A549 (cell line): ENCODE measurements around the gene GSTO1. TPM values are rescaled to one million over a fixed set of nuclear protein-coding genes. Genes with fewer than 3 reads are reported as not detected.

ENCODE experiments used
- ATAC-seq, 2 experiments: fragments of 200-7000 bp in 1 of 2; fragments of >200 bp in 1 of 2; cut with Nextera tagmentation in 1 of 2; cut with Tn5 transposase in 1 of 2; 3 replicates each; pipeline versions ENCODE4 v1.8.0 to v1.9.1; 2018 to 2020; ENCODE audit warnings: mild to moderate bottlenecking in 1 of 2, moderate library complexity in 1 of 2
- CTCF ChIA-PET: fragments of 300-600 bp; sonication (Branson Sonifier 250); formaldehyde crosslinking; extraction: SDS; loops from one replicate; lab custom pipeline; 2021; ENCODE audit warnings: antibody characterized with exemption, inconsistent platforms; lab: Yijun Ruan, JAX
- POLR2A ChIA-PET: fragments of 350-600 bp; formaldehyde crosslinking; extraction: SDS; loops from one replicate; lab custom pipeline; 2021; ENCODE audit warnings: antibody characterized with exemption, inconsistent platforms; lab: Yijun Ruan, JAX
- DNase-seq, 2 experiments: peaks; one replicate each; pipeline versions ENCODE4 v3.0.0 to v3.0.0-alpha.2; 2011 to 2016; ENCODE audit warnings: low read depth in 1 of 2, low spot score in 1 of 2
- FAIRE-seq: peaks from 2 replicates; lab custom pipeline; 2011; peaks lifted over from hg19 to GRCh38; lab: Jason Lieb, UNC
- H3K27ac ChIP-seq, 2 experiments: fragments of >200 bp; sonication (Bioruptor Twin); formaldehyde crosslinking; 3 replicates each; pipeline ENCODE4 v1.5.1; 2016 to 2017
- H3K4me1 ChIP-seq: fragments of >200 bp; sonication (Bioruptor Twin); formaldehyde crosslinking; 3 replicates; pipeline ENCODE4 v1.6.1; 2016
- H3K4me2 ChIP-seq: fragments of >200 bp; sonication (Bioruptor Twin); formaldehyde crosslinking; 3 replicates; pipeline ENCODE4 v1.6.1; 2016
- H3K4me3 ChIP-seq: fragments of >200 bp; sonication (Bioruptor Twin); formaldehyde crosslinking; 3 replicates; pipeline ENCODE4 v1.5.1; 2016
- H3K9me3 ChIP-seq: fragments of >200 bp; sonication (Bioruptor Twin); formaldehyde crosslinking; 3 replicates; pipeline ENCODE4 v1.6.1; 2016
- CBX8 ChIP-seq: fragments of 200-600 bp; sonication (generic); IDR thresholded peaks from 2 replicates; pipeline ENCODE4 v1.6.1; 2016
- CHD4 ChIP-seq: fragments of 200-600 bp; sonication (generic); IDR thresholded peaks from 2 replicates; pipeline ENCODE4 v1.6.1; 2016; ENCODE audit warnings: antibody characterized with exemption, mild to moderate bottlenecking, borderline replicate concordance
- E2F6 ChIP-seq: IDR thresholded peaks from 2 replicates; pipeline ENCODE4 v1.6.1; 2012; ENCODE audit warnings: low read depth, borderline replicate concordance
- FOSL2 ChIP-seq, 2 experiments: fragments of 450-650 bp in 1 of 2; fragments of >200 bp in 1 of 2; sonication (Bioruptor Twin) in 1 of 2; formaldehyde crosslinking; IDR thresholded peaks; 2 replicates each; pipeline versions ENCODE4 v1.5.0 to v1.6.1; 2016 to 2020; ENCODE audit warnings: mild to moderate bottlenecking in 1 of 2, moderate library complexity in 1 of 2
- FOXS1 ChIP-seq: fragments of 250-450 bp; sonication (Bioruptor Pico); IDR thresholded peaks from 2 replicates; pipeline ENCODE4 v1.5.0; 2020; ENCODE audit warnings: mild to moderate bottlenecking, moderate library complexity
- HEYL ChIP-seq: fragments of 250-450 bp; sonication (Bioruptor Pico); IDR thresholded peaks from 2 replicates; pipeline ENCODE4 v1.8.0; 2021; ENCODE audit warnings: mild to moderate bottlenecking, moderate library complexity
- HOXA7 ChIP-seq: fragments of 250-450 bp; sonication (Bioruptor Pico); IDR thresholded peaks from 2 replicates; pipeline ENCODE4 v1.5.0; 2020; ENCODE audit warnings: mild to moderate bottlenecking, moderate library complexity
- HOXB13 ChIP-seq: fragments of 250-450 bp; sonication (Bioruptor Pico); IDR thresholded peaks from 2 replicates; pipeline ENCODE4 v1.5.0; 2020; ENCODE audit warnings: low read depth, mild to moderate bottlenecking, moderate library complexity
- JUNB ChIP-seq: fragments of >200 bp; sonication (Bioruptor Twin); formaldehyde crosslinking; IDR thresholded peaks from 2 replicates; pipeline ENCODE4 v1.6.1; 2016
- KDM1A ChIP-seq: fragments of 200-600 bp; sonication (generic); IDR thresholded peaks from 2 replicates; pipeline ENCODE4 v1.6.1; 2016; ENCODE audit warnings: low read depth, mild to moderate bottlenecking
- NFE2L2 ChIP-seq: fragments of 150-350 bp; conservative IDR thresholded peaks from 2 replicates; pipeline ENCODE4 v1.6.1; 2014; ENCODE audit warnings: low read length
- PHF8 ChIP-seq: fragments of 200-600 bp; sonication (generic); IDR thresholded peaks from 2 replicates; pipeline ENCODE4 v1.6.1; 2016; ENCODE audit warnings: low read depth, mild to moderate bottlenecking, antibody characterized with exemption, moderate library complexity, borderline replicate concordance
- REST ChIP-seq: fragments of 200-600 bp; sonication (generic); IDR thresholded peaks from 2 replicates; pipeline ENCODE4 v1.6.1; 2016; ENCODE audit warnings: antibody characterized with exemption, mild to moderate bottlenecking, moderate library complexity
- RFX5 ChIP-seq: fragments of 450-650 bp; IDR thresholded peaks from 2 replicates; pipeline ENCODE4 v1.7.1; 2014; ENCODE audit warnings: antibody characterized with exemption, mild to moderate bottlenecking, moderate library complexity
- SMC3 ChIP-seq: fragments of >200 bp; sonication (Bioruptor Twin); formaldehyde crosslinking; IDR thresholded peaks from 3 replicates; pipeline ENCODE4 v1.6.1; 2018; ENCODE audit warnings: inconsistent platforms
- TFCP2L1 ChIP-seq: fragments of 250-450 bp; sonication (Bioruptor Pico); IDR thresholded peaks from 2 replicates; pipeline ENCODE4 v1.5.0; 2021; ENCODE audit warnings: mild to moderate bottlenecking
- ZFP36 ChIP-seq: fragments of 450-650 bp; IDR thresholded peaks from 2 replicates; pipeline ENCODE4 v1.6.1; 2014; ENCODE audit warnings: borderline replicate concordance; ENCODE audit not compliant: partially characterized antibody
- ZNF302 ChIP-seq: fragments of 250-450 bp; sonication (Bioruptor Pico); IDR thresholded peaks from 2 replicates; pipeline ENCODE4 v1.9.0; 2021; ENCODE audit warnings: inconsistent platforms, mild to moderate bottlenecking, moderate library complexity
- WGBS: methylation state at CpG from one replicate; pipeline ENCODE4 v1.1.6; 2017; ENCODE audit errors: missing lambda C conversion rate; 5-methylcytosine and 5-hydroxymethylcytosine counted together
- polyA plus RNA-seq, 4 experiments: library from polyadenylated mRNA; depleted of rRNA in 3 of 4; stranded (reverse); fragments of >200 nt; fragmentation: RNase III in 1 of 4; extraction: RNeasy Plus Mini Kit Qiagen cat#74134 plus additional on column Dnase treatment in 1 of 4; gene quantifications; 2 replicates in 3 of 4; 3 replicates in 1 of 4; pipeline ENCODE4 v1.2.3, GENCODE V29; 2011 to 2017
- TF ChIP-seq, protein P1 (sequence below): IDR thresholded peaks from 2 replicates; pipeline ENCODE4 v1.6.1; 2012

GSTO1 gene
- polyA plus RNA-seq, 2 of the 4 experiments (the other 2 are of a cell fraction), result 163 to 204 TPM

DNA sequence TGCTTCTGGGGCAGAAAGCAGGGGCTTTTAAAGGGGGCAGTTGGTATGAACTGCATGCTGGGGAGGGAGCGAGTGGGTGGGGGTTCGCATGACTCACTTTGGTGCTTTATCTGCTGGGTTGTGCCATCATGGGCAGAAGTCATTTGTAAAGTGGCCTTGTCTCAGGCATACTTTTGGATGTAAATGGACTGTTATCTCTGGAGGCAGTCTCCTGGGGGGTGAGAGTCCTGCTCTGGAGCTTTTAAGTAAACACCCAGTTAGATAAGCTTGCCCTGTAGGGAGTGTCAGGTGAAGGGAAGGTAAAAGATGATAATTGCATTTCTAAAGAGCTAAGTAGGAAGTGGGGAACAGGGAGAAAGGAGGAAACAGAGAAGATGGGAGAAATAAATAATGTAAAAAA is 1.6 kb upstream of the GSTO1 start:
- TF ChIP-seq RFX5 (no peak), SMC3 (no peak), KDM1A (no peak), FOXS1 (CRISPR knock-in tag) (no peak), ZNF302 (no peak), HEYL (CRISPR knock-in tag) (no peak), CBX8 (no peak)
- ChIA-PET CTCF (interaction anchor here (0.8 to 3.7 kb wide), 5 partner anchors 10 to 208 kb away, joined by 3 to 13 read pairs (median 4); partner anchors contain the start of gene SFR1), POLR2A (no interaction called here)
- Histone ChIP-seq H3K9me3 (0 out of 3 replicates have a peak, but pooled peaks cover 8% of the 10 kb centered on the region), H3K4me1 (peaks cover 21% of the 10 kb centered on the region), H3K4me2 (no peak overlapping the region), H3K4me3 (no peak overlapping the region), H3K27ac (no peak overlapping the region)
- 88% methylated on average over 2 of the region's 2 CpGs for WGBS
- ATAC-seq (no peak), FAIRE-seq (no peak), DNase-seq (no peak)

DNA sequence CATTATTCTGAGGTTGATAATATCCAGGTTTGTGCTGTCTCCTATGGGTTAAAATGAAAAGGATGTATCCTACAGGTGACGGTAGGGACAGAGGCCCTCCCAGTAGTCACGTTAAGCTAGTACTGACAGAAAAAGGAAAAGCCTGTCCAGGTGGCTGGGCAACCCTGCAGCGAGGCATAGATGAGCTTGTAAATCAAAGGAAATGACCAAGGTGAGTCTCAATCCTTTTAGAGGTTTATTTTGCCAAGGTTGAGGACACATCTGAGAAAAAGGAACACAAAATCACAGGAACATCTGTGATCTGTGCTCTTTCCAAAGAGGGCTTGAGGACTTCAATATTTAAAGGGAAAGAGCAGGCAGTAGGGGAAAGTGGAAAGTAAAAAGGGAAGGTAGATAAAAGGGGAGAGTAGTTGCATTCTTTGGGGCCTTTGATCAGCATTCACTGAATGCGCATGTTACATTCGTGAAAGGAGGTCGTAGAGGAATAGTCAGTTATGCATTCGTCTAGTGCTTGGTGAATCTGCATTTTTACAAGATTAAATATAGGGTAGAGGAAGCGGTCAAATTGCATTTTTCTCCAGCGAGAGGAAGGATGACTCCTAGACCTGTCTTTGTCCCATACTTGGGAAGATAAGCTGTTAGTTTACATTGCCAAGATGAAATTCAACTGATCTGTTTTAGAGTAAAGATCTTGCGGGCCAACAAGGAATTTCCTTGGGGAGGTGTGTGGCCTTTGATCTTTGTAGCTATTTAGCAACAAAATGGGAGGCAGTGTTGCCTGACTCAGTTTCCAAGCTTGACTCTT is 884 bp upstream of the GSTO1 start:
- H3K4me2 ChIP-seq, result peak overlapping the region; percentile 74
- peak overlapping the region; percentile 99 for H3K4me3 ChIP-seq
- FAIRE-seq, result no peak
- 86% methylated on average over 10 of the region's 10 CpGs for WGBS
- POLR2A ChIA-PET, result interaction anchor here (0.6 to 4.0 kb wide), 6 partner anchors 9 to 578 kb away, joined by 3 to 27 read pairs (median 4); partner anchors contain the start of genes CFAP43, GSTO2 and SFR1
- H3K4me1 ChIP-seq, result peaks cover 21% of the 10 kb centered on the region
- 0 out of 3 replicates have a peak, but pooled peaks cover 1% of the 10 kb centered on the region for H3K9me3 ChIP-seq
- DNase-seq, result no peak
- CTCF ChIA-PET, result interaction anchor here (1.0 to 3.7 kb wide), 7 partner anchors 9 to 366 kb away, joined by 3 to 13 read pairs (median 3); partner anchors contain the start of gene SFR1
- peak overlapping the region; percentile 98 to 99 for H3K27ac ChIP-seq
- TF ChIP-seq E2F6, result no peak
- no peak for TF ChIP-seq JUNB
- TF ChIP-seq TFCP2L1 (CRISPR knock-in tag), result no peak
- no peak for TF ChIP-seq NFE2L2
- TF ChIP-seq CHD4, result no peak
- TF ChIP-seq PHF8, result no peak
- TF ChIP-seq, protein P1, sequence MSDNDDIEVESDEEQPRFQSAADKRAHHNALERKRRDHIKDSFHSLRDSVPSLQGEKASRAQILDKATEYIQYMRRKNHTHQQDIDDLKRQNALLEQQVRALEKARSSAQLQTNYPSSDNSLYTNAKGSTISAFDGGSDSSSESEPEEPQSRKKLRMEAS, result no peak
- TF ChIP-seq RFX5, result no peak
- no peak for TF ChIP-seq HOXA7 (CRISPR knock-in tag)
- no peak for TF ChIP-seq FOSL2 (IDR thresholded peaks at IDR 0.05)
- no peak for TF ChIP-seq FOSL2 (CRISPR knock-in tag; IDR thresholded peaks at IDR 0.05)
- no peak for TF ChIP-seq ZFP36
- TF ChIP-seq SMC3, result no peak
- TF ChIP-seq HOXB13 (CRISPR knock-in tag), result no peak
- TF ChIP-seq REST, result no peak
- no peak for ATAC-seq
